Suprapubic skin (tissue), 4 donors: ENCODE measurements around the gene PSMG4. TPM values are rescaled to one million over a fixed set of nuclear protein-coding genes. Genes with fewer than 3 reads are reported as not detected.

Experiments
- DNase-seq, 2 donors: peaks; one replicate each; pipeline ENCODE4 v3.0.0-alpha.2; 2019; ENCODE audit warnings: low spot score in 2 of 2
- H3K27ac ChIP-seq: fragments of 200-600 bp; sonication (generic); one replicate; pipeline ENCODE4 v1.5.1; 2019
- H3K27me3 ChIP-seq: fragments of 200-600 bp; sonication (generic); one replicate; pipeline ENCODE4 v1.5.1; 2019
- H3K36me3 ChIP-seq: fragments of 200-600 bp; sonication (generic); one replicate; pipeline ENCODE4 v1.5.1; 2019
- H3K4me1 ChIP-seq: fragments of 200-600 bp; sonication (generic); one replicate; pipeline ENCODE4 v1.5.1; 2019
- H3K4me3 ChIP-seq: fragments of 200-600 bp; sonication (generic); one replicate; pipeline ENCODE4 v1.5.1; 2019; ENCODE audit warnings: mild to moderate bottlenecking
- H3K9me3 ChIP-seq: fragments of 200-600 bp; sonication (generic); one replicate; pipeline ENCODE4 v1.5.1; 2019
- EP300 ChIP-seq: sonication (generic); formaldehyde crosslinking; IDR thresholded peaks from one replicate; pipeline ENCODE4 v1.6.1; 2017; ENCODE audit warnings: antibody characterized with exemption
- POLR2A ChIP-seq, 2 donors: fragments of 450-650 bp; IDR thresholded peaks; one replicate each; pipeline ENCODE4 v1.6.1; 2017; ENCODE audit warnings: antibody characterized with exemption in 2 of 2, mild to moderate bottlenecking in 2 of 2, moderate library complexity in 2 of 2
- POLR2AphosphoS5 ChIP-seq, 3 donors: sonication (generic); formaldehyde crosslinking; IDR thresholded peaks; one replicate each; pipeline ENCODE4 v1.6.1; 2017; ENCODE audit warnings: antibody characterized with exemption in 3 of 3
- WGBS: methylation state at CpG from one replicate; pipeline ENCODE4 v1.1.5; 2018; 5-methylcytosine and 5-hydroxymethylcytosine counted together
- total RNA-seq, 4 donors: library from RNA; depleted of rRNA; stranded (reverse); fragments of >200 nt; gene quantifications; one replicate each; pipeline ENCODE4 v1.1.0, GENCODE V29; 2016
- TF ChIP-seq, protein P1 (sequence below), 2 donors: fragments of 200-600 bp in 1 of 2; fragments of 450-650 bp in 1 of 2; sonication (generic) in 1 of 2; IDR thresholded peaks; one replicate each; pipeline ENCODE4 v1.5.1; 2016 to 2019; ENCODE audit warnings: antibody characterized with exemption in 2 of 2, mild to moderate bottlenecking in 1 of 2, moderate library complexity in 1 of 2

Gene PSMG4
- total RNA-seq, 4 donors from 2014 or later = 11.4 to 32.6 (median 21.1) TPM

DNA sequence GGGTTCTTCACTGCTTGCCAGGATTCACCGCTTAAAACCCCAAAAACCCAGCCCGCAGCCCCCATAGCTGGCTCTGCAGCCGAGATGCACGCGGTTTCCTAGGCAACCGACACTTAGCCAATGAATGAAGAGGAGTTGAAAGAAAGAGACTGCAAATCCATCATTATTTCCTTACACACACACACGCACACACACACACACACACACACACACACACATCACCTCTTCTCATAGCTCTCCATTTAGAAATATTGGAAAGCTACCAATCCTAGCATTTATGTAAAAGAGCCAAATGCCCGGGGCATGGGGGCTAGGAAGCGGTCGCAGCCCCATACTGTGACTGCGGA, 27.9 kb upstream of the PSMG4 start:
- H3K4me3 ChIP-seq = peak overlapping the region; percentile 53
- H3K27me3 ChIP-seq = peaks cover 62% of the 10 kb centered on the region
- WGBS = 5% methylated on average over 11 of the region's 11 CpGs
- no peak for DNase-seq
- TF ChIP-seq POLR2A (IDR thresholded peaks at IDR 0.05) (no peak), EP300 (no peak), POLR2AphosphoS5 (IDR thresholded peaks at IDR 0.05) (no peak)
- TF ChIP-seq, protein P1, sequence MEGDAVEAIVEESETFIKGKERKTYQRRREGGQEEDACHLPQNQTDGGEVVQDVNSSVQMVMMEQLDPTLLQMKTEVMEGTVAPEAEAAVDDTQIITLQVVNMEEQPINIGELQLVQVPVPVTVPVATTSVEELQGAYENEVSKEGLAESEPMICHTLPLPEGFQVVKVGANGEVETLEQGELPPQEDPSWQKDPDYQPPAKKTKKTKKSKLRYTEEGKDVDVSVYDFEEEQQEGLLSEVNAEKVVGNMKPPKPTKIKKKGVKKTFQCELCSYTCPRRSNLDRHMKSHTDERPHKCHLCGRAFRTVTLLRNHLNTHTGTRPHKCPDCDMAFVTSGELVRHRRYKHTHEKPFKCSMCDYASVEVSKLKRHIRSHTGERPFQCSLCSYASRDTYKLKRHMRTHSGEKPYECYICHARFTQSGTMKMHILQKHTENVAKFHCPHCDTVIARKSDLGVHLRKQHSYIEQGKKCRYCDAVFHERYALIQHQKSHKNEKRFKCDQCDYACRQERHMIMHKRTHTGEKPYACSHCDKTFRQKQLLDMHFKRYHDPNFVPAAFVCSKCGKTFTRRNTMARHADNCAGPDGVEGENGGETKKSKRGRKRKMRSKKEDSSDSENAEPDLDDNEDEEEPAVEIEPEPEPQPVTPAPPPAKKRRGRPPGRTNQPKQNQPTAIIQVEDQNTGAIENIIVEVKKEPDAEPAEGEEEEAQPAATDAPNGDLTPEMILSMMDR (IDR thresholded peaks at IDR 0.05) = no peak
- H3K36me3 ChIP-seq = no peaks in the 10 kb centered on the region
- no peaks in the 10 kb centered on the region for H3K9me3 ChIP-seq
- H3K27ac ChIP-seq = peak overlapping the region; percentile 67
- H3K4me1 ChIP-seq = peaks cover 57% of the 10 kb centered on the region

- peak overlapping the region; percentile 53 for H3K4me3 ChIP-seq
- no peaks in the 10 kb centered on the region for H3K36me3 ChIP-seq
- peaks cover 59% of the 10 kb centered on the region for H3K27me3 ChIP-seq
- TF ChIP-seq POLR2AphosphoS5 (IDR thresholded peaks at IDR 0.05) = peak in 1 of 3 donors; percentile 10
- TF ChIP-seq, protein P1 (IDR thresholded peaks at IDR 0.05) = no peak
- peak overlapping the region; percentile 67 for H3K27ac ChIP-seq
- 3% methylated on average over 47 of the region's 47 CpGs for WGBS
- H3K9me3 ChIP-seq = no peaks in the 10 kb centered on the region
- peaks cover 57% of the 10 kb centered on the region for H3K4me1 ChIP-seq
- DNase-seq = peak in 1 of 2 donors; percentile 81
Observed at GRCh38 chr6:3231247-3232016, 27.3 kb upstream of the PSMG4 start.

DNA sequence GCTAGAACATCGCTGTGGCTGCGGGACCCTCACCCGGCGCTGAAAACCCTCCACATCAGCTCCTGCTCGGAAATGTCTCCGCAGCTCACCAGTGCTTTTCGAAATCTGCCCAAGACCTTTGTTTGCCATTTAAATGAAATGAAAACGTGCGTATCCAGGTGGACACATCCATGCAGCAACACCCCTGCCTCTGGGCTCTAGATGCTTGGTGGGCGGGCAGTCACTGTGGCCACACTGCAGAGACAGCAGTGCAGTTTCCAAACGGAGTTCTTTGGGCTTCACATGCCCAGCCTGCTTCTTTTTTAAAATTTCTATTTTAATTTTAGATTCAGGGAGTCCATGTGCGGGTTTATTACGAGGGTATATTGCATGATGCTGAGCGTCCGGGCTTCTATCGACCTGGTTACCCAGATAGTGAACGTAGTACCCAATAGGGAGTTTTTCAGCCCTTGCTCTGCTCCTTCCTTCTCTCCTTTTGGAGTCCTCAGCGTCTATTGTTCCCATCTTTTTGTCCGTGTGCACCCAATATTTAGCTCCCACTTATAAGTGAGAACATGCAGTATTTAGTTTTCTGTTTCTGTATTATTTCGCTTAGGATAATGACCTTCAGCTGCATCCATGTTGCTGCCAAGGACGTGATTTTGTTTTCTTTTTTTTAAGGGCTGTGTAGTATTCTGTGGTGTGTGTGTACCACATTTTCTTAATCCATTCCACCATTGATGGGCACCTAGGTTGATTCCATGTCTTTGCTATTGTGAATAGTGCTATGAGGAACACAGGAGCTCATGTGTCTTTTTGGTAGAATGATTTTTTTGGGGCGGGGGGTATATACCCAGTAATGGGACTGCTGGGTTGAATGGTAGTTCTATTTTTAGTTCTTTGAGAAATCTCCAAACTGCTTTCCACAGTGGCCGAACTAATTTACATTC, 26.5 kb upstream of the PSMG4 start:
- DNase-seq = no peak
- Histone ChIP-seq H3K27ac (peak overlapping the region; percentile 67), H3K9me3 (no peaks in the 10 kb centered on the region), H3K4me1 (peaks cover 48% of the 10 kb centered on the region), H3K36me3 (no peaks in the 10 kb centered on the region), H3K27me3 (peaks cover 51% of the 10 kb centered on the region), H3K4me3 (peak overlapping the region; percentile 53)
- 37% methylated on average over 23 of the region's 23 CpGs for WGBS
- TF ChIP-seq EP300 = no peak

DNA sequence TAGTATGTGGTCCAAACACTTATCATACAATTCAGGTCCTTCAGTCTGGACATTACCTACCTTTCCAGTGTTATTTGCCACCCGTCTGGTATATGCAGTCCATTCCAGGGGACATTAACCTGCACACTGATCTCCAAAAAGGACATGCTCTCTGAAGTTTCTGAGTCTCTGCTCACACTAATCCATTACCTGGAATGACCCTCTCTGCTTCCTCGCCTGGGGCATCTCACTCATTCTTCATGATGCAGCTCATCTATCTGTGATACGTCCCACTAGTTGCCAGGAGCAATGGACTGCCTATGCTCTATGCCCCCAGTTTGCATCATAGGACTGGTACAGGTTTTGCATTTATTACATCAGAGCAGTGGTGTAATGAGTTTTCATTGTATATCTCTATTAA, 25.4 kb upstream of the PSMG4 start:
- Histone ChIP-seq H3K27me3 (peaks cover 40% of the 10 kb centered on the region), H3K9me3 (no peaks in the 10 kb centered on the region), H3K4me3 (no peak overlapping the region), H3K36me3 (no peaks in the 10 kb centered on the region), H3K4me1 (peaks cover 38% of the 10 kb centered on the region), H3K27ac (no peak overlapping the region)
- WGBS = 83% methylated on average over 3 of the region's 3 CpGs
- TF ChIP-seq EP300 (no peak), POLR2AphosphoS5 (IDR thresholded peaks at IDR 0.05) (no peak), POLR2A (IDR thresholded peaks at IDR 0.05) (no peak)
- TF ChIP-seq, protein P1 (IDR thresholded peaks at IDR 0.05) = no peak
- DNase-seq = no peak

DNA sequence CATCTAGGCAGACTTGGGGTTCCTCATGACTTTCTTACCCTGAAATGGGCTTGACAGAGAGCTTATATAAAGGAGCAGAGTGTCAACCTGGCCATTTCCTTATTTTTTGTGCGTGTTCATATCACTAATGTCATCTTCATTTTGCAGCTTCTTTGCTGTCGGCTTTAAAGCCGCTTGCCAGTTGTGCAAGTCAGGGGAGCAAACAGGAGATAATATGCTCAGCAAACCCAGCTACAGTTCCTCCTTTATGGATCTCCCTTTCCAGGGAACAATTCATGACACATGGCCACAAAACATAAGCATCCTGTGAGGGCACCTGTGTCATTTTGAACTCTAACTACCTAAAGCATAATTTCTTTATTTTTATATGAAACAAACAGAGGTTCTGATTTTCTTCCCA, 24.8 kb upstream of the PSMG4 start:
- Histone ChIP-seq H3K27me3 (peaks cover 35% of the 10 kb centered on the region), H3K9me3 (no peaks in the 10 kb centered on the region), H3K4me3 (no peak overlapping the region), H3K27ac (no peak overlapping the region), H3K36me3 (no peaks in the 10 kb centered on the region), H3K4me1 (peaks cover 32% of the 10 kb centered on the region)
- WGBS = 77% methylated on average over 3 of the region's 3 CpGs
- DNase-seq = no peak
- TF ChIP-seq EP300 (no peak), POLR2AphosphoS5 (IDR thresholded peaks at IDR 0.05) (no peak), POLR2A (IDR thresholded peaks at IDR 0.05) (no peak)
- TF ChIP-seq, protein P1 (IDR thresholded peaks at IDR 0.05) = no peak
